Liver (tissue), 9 donors: ENCODE results near the gene CLIP1. TPM values are rescaled to one million over a fixed set of nuclear protein-coding genes. Genes with fewer than 3 reads are reported as not detected.

Experiments used
- DNase-seq: peaks from one replicate; pipeline ENCODE4 v3.0.0-alpha.2; 2017; ENCODE audit warnings: low spot score
- H3K27ac ChIP-seq, 2 donors: one replicate each; pipeline ENCODE4 v1.7.0; 2013; ENCODE audit warnings: inconsistent platforms in 2 of 2, low read length in 2 of 2, control low read depth in 1 of 2, low read depth in 1 of 2, mild to moderate bottlenecking in 1 of 2
- H3K27me3 ChIP-seq, 4 donors: one replicate each; pipeline versions ENCODE4 v1.6.1 to v1.7.0; 2013; ENCODE audit warnings: low read length in 3 of 4, inconsistent platforms in 1 of 4, mild to moderate bottlenecking in 1 of 4, moderate library complexity in 1 of 4; ENCODE audit not compliant: control insufficient read depth in 4 of 4, insufficient read depth in 4 of 4
- H3K36me3 ChIP-seq, 4 donors: one replicate each; pipeline versions ENCODE4 v1.6.1 to v1.7.0; 2013; ENCODE audit warnings: low read length in 3 of 4, mild to moderate bottlenecking in 3 of 4, low read depth in 1 of 4, moderate library complexity in 1 of 4; ENCODE audit not compliant: control insufficient read depth in 4 of 4, insufficient read depth in 3 of 4
- H3K4me1 ChIP-seq, 4 donors: one replicate each; pipeline versions ENCODE4 v1.6.1 to v1.7.0; 2013; ENCODE audit warnings: low read length in 3 of 4, mild to moderate bottlenecking in 3 of 4, moderate library complexity in 1 of 4; ENCODE audit not compliant: control insufficient read depth in 4 of 4, insufficient read depth in 4 of 4
- H3K4me3 ChIP-seq, 3 donors: one replicate each; pipeline versions ENCODE4 v1.6.1 to v1.7.0; 2013; ENCODE audit warnings: low read length in 3 of 3, control low read depth in 1 of 3, low read depth in 1 of 3, mild to moderate bottlenecking in 1 of 3
- H3K9ac ChIP-seq, 2 donors: one replicate each; pipeline ENCODE4 v1.7.0; 2013; ENCODE audit warnings: low read length in 2 of 2, mild to moderate bottlenecking in 2 of 2, moderate library complexity in 2 of 2, control low read depth in 1 of 2, low read depth in 1 of 2
- H3K9me3 ChIP-seq, 4 donors: one replicate each; pipeline versions ENCODE4 v1.6.1 to v1.7.0; 2013; ENCODE audit warnings: low read length in 3 of 4; ENCODE audit not compliant: control insufficient read depth in 4 of 4
- ATF3 ChIP-seq: IDR thresholded peaks from 2 replicates; pipeline ENCODE4 v1.6.1; 2016; ENCODE audit warnings: antibody characterized with exemption
- CTCF ChIP-seq: fragments of 150-350 bp; IDR thresholded peaks from 2 replicates; pipeline ENCODE4 v1.5.1; 2017; ENCODE audit warnings: improper control_type of control experiment, low read depth, low read length; ENCODE audit not compliant: missing input control
- FOXA1 ChIP-seq: IDR thresholded peaks from 2 replicates; pipeline ENCODE4 v1.6.1; 2016; ENCODE audit warnings: antibody characterized with exemption
- GABPA ChIP-seq, 2 donors: IDR thresholded peaks in 1 of 2; conservative IDR thresholded peaks in 1 of 2; 2 replicates each; pipeline ENCODE4 v1.6.1; 2016; ENCODE audit warnings: antibody characterized with exemption in 2 of 2, mild to moderate bottlenecking in 1 of 2, moderate library complexity in 1 of 2
- HNF4G ChIP-seq: IDR thresholded peaks from 2 replicates; pipeline ENCODE4 v1.6.1; 2016; ENCODE audit warnings: antibody characterized with exemption
- MAX ChIP-seq: IDR thresholded peaks from 2 replicates; pipeline ENCODE4 v1.6.1; 2016; ENCODE audit warnings: antibody characterized with exemption
- NR2F2 ChIP-seq: IDR thresholded peaks from 2 replicates; pipeline ENCODE4 v1.6.1; 2016; ENCODE audit warnings: antibody characterized with exemption
- REST ChIP-seq: IDR thresholded peaks from 2 replicates; pipeline ENCODE4 v1.6.1; 2016; ENCODE audit warnings: antibody characterized with exemption, mild to moderate bottlenecking
- RXRA ChIP-seq, 2 donors: IDR thresholded peaks; 2 replicates each; pipeline ENCODE4 v1.6.1; 2017 to 2018; ENCODE audit warnings: antibody characterized with exemption in 2 of 2, mild to moderate bottlenecking in 1 of 2
- TAF1 ChIP-seq: conservative IDR thresholded peaks from 2 replicates; pipeline ENCODE4 v1.6.1; 2016; ENCODE audit warnings: antibody characterized with exemption, mild to moderate bottlenecking
- ZBTB33 ChIP-seq: IDR thresholded peaks from 2 replicates; pipeline ENCODE4 v1.6.1; 2016; ENCODE audit warnings: antibody characterized with exemption
- WGBS: extraction: QIAGEN DNeasy Blood & Tissue Kit; methylation state at CpG from one replicate; pipeline ENCODE4 v1.1.7; 2013; 5-methylcytosine and 5-hydroxymethylcytosine counted together
- polyA plus RNA-seq, 2 donors: library from polyadenylated mRNA; stranded (reverse) in 1 of 2; unstranded in 1 of 2; fragments of 200-250 nt in 1 of 2; fragments of >200 nt in 1 of 2; fragmentation: Nextera tagmentation in 1 of 2; extraction: Ambion mirVana in 1 of 2; gene quantifications; one replicate each; pipeline versions ENCODE4 v1.2.1 to v1.2.3, GENCODE V29; 2013 to 2015
- total RNA-seq, 2 donors: library from RNA; depleted of rRNA; stranded (reverse); fragments of >200 nt; gene quantifications; one replicate each; pipeline ENCODE4 v1.2.3, GENCODE V29; 2014
- donor health status: healthy.
- donor health status: healthy.
- donor health status: healthy.
- donor health status: healthy.
- donor health status: healthy.

The CLIP1 gene
- total and polyA plus RNA-seq, 4 donors = 13.0 to 41.9 (median 26.0) TPM

GRCh38 chr12:122412851-122413433 is 9.5 kb downstream of the CLIP1 start:
- Histone ChIP-seq H3K27ac (peak overlapping the region in 1 of 2 donors; percentile 28), H3K9ac (peak overlapping the region in 1 of 2 donors; percentile 47), H3K4me3 (no peak overlapping the region), H3K27me3 (no peaks in the 10 kb centered on the region), H3K9me3 (no peaks in the 10 kb centered on the region), H3K4me1 (peaks cover 3 to 17% (median 16%) of the 10 kb centered on the region in 4 donors), H3K36me3 (no peaks in the 10 kb centered on the region)
- no peak for DNase-seq
- TF ChIP-seq FOXA1 (no peak), NR2F2 (peak; percentile 48), TAF1 (no peak)
- 62% methylated on average over 4 of the region's 4 CpGs for WGBS

GRCh38 chr12:122411537-122411936 is 10.9 kb downstream of the CLIP1 start:
- H3K4me3 ChIP-seq = no peak overlapping the region
- no peaks in the 10 kb centered on the region for H3K36me3 ChIP-seq
- no peak overlapping the region for H3K27ac ChIP-seq
- H3K27me3 ChIP-seq = no peaks in the 10 kb centered on the region
- TF ChIP-seq HNF4G = no peak
- no peak for TF ChIP-seq TAF1
- no peak for TF ChIP-seq REST
- no peak for TF ChIP-seq ATF3
- TF ChIP-seq GABPA (IDR thresholded peaks at IDR 0.05 in 1 of 2, conservative IDR thresholded peaks at IDR 0.05 in 1 of 2) = no peak
- 74% methylated on average over 3 of the region's 3 CpGs for WGBS
- H3K9ac ChIP-seq = no peak overlapping the region
- no peak for DNase-seq
- no peaks in the 10 kb centered on the region for H3K9me3 ChIP-seq
- peaks cover 5 to 30% (median 27%) of the 10 kb centered on the region in 4 donors for H3K4me1 ChIP-seq

GRCh38 chr12:122407208-122407607 is 15.3 kb downstream of the CLIP1 start:
- DNase-seq = no peak
- H3K4me1 ChIP-seq = peaks cover 11 to 33% (median 22%) of the 10 kb centered on the region in 4 donors
- peak overlapping the region; percentile 75 to 81 for H3K27ac ChIP-seq
- H3K9me3 ChIP-seq = no peaks in the 10 kb centered on the region
- WGBS = 77% methylated on average over 3 of the region's 3 CpGs
- TF ChIP-seq FOXA1 (no peak), REST (no peak), RXRA (IDR thresholded peaks at IDR 0.05) (no peak), MAX (no peak), CTCF (no peak), ATF3 (no peak), TAF1 (no peak), ZBTB33 (no peak)
- no peak overlapping the region for H3K4me3 ChIP-seq
- H3K27me3 ChIP-seq = no peaks in the 10 kb centered on the region
- H3K9ac ChIP-seq = peak overlapping the region in 1 of 2 donors; percentile 53
- no peaks in the 10 kb centered on the region for H3K36me3 ChIP-seq
